Upper lobe of right lung (tissue), 1 donor: ENCODE data around the gene ADISSP. TPM values are rescaled to one million over a fixed set of nuclear protein-coding genes. Genes with fewer than 3 reads are reported as not detected.

Experiments
- ATAC-seq: fragments of 200-7000 bp; cut with Tn5 transposase; one replicate; pipeline ENCODE4 v1.9.1; 2020; ENCODE audit warnings: mild to moderate bottlenecking, moderate library complexity
- DNase-seq: peaks from one replicate; pipeline ENCODE4 v3.0.0-alpha.2; 2020
- H3K27ac ChIP-seq: fragments of 200-600 bp; one replicate; pipeline ENCODE4 v1.8.0; 2022
- H3K27me3 ChIP-seq: fragments of 200-600 bp; one replicate; pipeline ENCODE4 v1.8.0; 2022; ENCODE audit warnings: mild to moderate bottlenecking
- H3K36me3 ChIP-seq: fragments of 200-600 bp; one replicate; pipeline ENCODE4 v1.8.0; 2022
- H3K4me1 ChIP-seq: fragments of 200-600 bp; one replicate; pipeline ENCODE4 v1.8.0; 2022
- H3K4me3 ChIP-seq: fragments of 200-600 bp; one replicate; pipeline ENCODE4 v1.8.0; 2022; ENCODE audit warnings: mild to moderate bottlenecking
- H3K9me3 ChIP-seq: fragments of 200-600 bp; one replicate; pipeline ENCODE4 v1.8.0; 2022
- intact Hi-C: fragments of 100-400 bp; cut with DNase I; formaldehyde crosslinking; loops from one replicate; pipeline ENCODE4 v1.11.0; 2022
- total RNA-seq: library from RNA; stranded (reverse); fragmentation: NEBNext Ultra II Directional; extraction: Animal tissue kit (Norgen Biotek cat#: 25700); gene quantifications from one replicate; pipeline ENCODE4 v1.2.1, GENCODE V29; 2021
- TF ChIP-seq, protein P1 (sequence below): fragments of 200-600 bp; IDR thresholded peaks from one replicate; pipeline ENCODE4 v1.8.0; 2022; ENCODE audit warnings: antibody characterized with exemption
- donor health status: DM: no; HTN: yes; CAD: no; lungs with severe emphysema.

The ADISSP gene
- total RNA-seq, 1 donor from 2014 or later, result 23.3 TPM

DNA sequence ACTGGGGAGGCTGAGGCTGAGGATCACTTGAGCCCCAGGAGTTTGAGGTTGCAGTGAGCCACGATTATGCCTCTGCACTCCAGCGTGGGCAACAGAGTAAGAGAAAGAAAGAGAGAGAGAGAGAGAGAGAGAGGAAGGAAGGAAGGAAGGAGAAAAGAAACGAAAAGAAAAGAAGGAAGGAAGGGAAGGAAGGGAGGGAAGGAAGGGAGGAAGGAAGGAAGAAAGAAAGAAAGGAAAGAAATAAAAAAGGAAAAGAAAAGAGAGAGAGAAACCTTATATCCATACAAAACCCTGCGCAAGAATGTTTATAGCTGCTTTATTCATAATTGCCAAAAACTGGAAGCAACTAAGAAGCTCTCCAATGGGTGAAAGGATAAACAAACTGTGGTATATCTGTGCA lies 43.2 kb downstream of the ADISSP start:
- Histone ChIP-seq H3K36me3 (no peaks in the 10 kb centered on the region), H3K27ac (no peak overlapping the region), H3K4me3 (no peak overlapping the region), H3K9me3 (no peaks in the 10 kb centered on the region), H3K27me3 (peaks cover 5% of the 10 kb centered on the region), H3K4me1 (peaks cover 6% of the 10 kb centered on the region)
- TF ChIP-seq, protein P1, sequence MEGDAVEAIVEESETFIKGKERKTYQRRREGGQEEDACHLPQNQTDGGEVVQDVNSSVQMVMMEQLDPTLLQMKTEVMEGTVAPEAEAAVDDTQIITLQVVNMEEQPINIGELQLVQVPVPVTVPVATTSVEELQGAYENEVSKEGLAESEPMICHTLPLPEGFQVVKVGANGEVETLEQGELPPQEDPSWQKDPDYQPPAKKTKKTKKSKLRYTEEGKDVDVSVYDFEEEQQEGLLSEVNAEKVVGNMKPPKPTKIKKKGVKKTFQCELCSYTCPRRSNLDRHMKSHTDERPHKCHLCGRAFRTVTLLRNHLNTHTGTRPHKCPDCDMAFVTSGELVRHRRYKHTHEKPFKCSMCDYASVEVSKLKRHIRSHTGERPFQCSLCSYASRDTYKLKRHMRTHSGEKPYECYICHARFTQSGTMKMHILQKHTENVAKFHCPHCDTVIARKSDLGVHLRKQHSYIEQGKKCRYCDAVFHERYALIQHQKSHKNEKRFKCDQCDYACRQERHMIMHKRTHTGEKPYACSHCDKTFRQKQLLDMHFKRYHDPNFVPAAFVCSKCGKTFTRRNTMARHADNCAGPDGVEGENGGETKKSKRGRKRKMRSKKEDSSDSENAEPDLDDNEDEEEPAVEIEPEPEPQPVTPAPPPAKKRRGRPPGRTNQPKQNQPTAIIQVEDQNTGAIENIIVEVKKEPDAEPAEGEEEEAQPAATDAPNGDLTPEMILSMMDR, result no peak
- ATAC-seq, result no peak
- intact Hi-C loops, result no loop called here
- no peak for DNase-seq

DNA sequence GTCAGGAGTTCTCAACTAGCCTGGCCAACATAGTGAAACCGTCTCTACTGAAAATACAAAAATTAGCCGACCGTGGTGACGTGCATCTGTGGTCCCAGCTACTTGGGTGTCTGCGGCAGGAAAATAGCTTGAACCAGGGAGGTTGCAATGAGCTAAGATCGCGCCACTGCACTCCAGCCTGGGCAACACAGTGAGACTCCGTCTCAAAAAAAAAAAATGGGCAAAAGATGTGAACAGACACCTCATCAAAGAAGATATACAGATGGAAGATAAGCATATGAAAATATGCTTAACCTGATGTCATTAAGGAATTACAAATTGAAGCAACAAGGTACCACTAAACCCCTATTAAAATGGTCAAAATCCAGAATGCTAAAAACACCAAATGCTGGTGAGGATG lies 44.3 kb downstream of the ADISSP start:
- intact Hi-C loops, result no loop called here
- ATAC-seq (no peak), DNase-seq (peak; percentile 12)

DNA sequence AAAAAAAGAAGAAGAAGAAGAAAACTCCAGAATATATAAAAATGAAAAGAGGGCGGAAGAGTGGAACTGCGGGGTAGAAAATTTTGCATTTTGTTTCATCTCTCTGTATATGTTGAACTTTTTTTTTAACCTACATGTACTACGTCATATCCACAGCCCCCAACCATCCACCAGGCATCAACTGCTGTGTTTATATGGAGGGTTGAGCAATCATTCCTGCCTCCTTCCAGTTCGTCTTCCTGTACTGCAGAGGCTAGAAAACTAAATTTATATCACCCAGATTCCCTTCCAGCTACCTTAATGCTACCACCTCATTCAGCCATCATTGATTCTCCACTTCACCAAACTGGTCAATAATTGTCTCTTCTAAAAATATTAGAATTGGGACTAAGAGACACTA lies 45.6 kb downstream of the ADISSP start:
- TF ChIP-seq, protein P1, result no peak
- intact Hi-C loops, result no loop called here
- ATAC-seq (no peak), DNase-seq (no peak)
- no peak overlapping the region for H3K4me3 ChIP-seq
- H3K4me1 ChIP-seq, result no peaks in the 10 kb centered on the region
- no peak overlapping the region for H3K27ac ChIP-seq
- peaks cover 6% of the 10 kb centered on the region for H3K27me3 ChIP-seq
- no peaks in the 10 kb centered on the region for H3K9me3 ChIP-seq
- H3K36me3 ChIP-seq, result no peaks in the 10 kb centered on the region

More for the DNA sequence above, 44.3 kb downstream of the ADISSP start:
- no peaks in the 10 kb centered on the region for H3K36me3 ChIP-seq
- no peak overlapping the region for H3K4me3 ChIP-seq
- H3K27ac ChIP-seq, result no peak overlapping the region
- peaks cover 6% of the 10 kb centered on the region for H3K4me1 ChIP-seq
- peaks cover 6% of the 10 kb centered on the region for H3K27me3 ChIP-seq
- TF ChIP-seq, protein P1, result no peak
- no peaks in the 10 kb centered on the region for H3K9me3 ChIP-seq

DNA sequence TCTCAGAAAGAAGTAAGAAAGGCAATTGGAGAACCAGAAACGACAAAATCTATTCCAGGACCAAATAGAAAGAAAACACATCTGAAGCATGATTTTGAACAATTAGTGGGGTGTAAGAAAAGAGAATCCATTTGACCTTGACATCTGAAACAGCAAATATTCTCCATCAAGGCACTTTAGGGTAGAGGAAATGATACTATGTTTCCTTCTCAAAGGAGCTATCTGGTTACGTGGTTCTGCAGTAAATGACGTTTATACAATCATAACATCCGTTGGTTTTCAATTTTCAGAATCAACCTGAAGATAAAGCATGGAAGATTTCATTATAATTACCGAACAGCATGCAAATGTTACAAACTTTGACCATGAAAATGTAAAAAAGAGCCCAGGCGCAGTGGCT lies 46.9 kb downstream of the ADISSP start:
- Histone ChIP-seq H3K4me3 (no peak overlapping the region), H3K9me3 (no peaks in the 10 kb centered on the region), H3K27ac (no peak overlapping the region), H3K36me3 (no peaks in the 10 kb centered on the region), H3K4me1 (no peaks in the 10 kb centered on the region), H3K27me3 (peaks cover 6% of the 10 kb centered on the region)
- ATAC-seq (no peak), DNase-seq (no peak)
- intact Hi-C loops, result no loop called here
- TF ChIP-seq, protein P1, result no peak

DNA sequence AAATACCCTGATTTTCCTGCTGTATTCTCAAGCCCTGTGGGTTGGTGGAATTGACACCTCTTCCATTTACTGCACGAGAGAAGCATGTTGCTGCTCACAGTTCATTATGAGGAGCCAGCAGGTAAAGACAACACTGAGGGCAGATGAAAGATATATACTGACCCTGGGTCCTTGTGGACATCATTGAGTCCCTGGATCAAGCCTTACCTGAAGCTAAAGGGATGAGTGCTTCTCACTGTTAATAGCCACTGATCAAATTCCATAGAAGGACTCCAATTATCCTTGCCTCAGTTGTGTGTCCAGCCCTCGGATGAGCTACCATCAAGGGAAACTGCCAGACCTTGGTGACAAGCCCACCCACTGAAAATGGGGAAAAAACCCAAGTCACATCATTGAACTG lies 47.5 kb downstream of the ADISSP start:
- Histone ChIP-seq H3K27me3 (peaks cover 6% of the 10 kb centered on the region), H3K4me1 (no peaks in the 10 kb centered on the region), H3K4me3 (no peak overlapping the region), H3K27ac (no peak overlapping the region), H3K36me3 (no peaks in the 10 kb centered on the region), H3K9me3 (no peaks in the 10 kb centered on the region)
- intact Hi-C loops, result no loop called here
- DNase-seq (no peak), ATAC-seq (no peak)
- TF ChIP-seq, protein P1, result no peak

DNA sequence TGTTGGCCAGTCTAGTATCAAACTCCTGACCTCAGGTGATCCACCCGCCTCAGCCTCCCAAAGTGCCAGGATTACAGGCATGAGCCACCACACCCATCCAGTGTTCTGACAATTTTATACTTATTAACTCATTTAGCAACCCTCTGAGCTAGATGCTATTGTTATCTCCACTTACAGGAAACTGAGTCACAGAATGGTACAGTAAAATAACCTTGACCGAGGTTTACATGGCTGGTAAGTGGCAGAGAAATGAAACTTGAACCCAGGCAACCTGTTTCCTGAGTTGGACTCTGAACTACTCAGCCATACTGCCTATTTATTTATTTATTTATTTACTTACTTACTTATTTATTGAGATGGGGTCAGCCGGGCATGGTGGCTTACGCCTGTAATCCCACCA lies 48.5 kb downstream of the ADISSP start:
- intact Hi-C loops, result no loop called here
- peaks cover 6% of the 10 kb centered on the region for H3K27me3 ChIP-seq
- TF ChIP-seq, protein P1, result no peak
- H3K4me1 ChIP-seq, result peaks cover 2% of the 10 kb centered on the region
- DNase-seq, result peak; percentile 18
- H3K4me3 ChIP-seq, result no peak overlapping the region
- H3K9me3 ChIP-seq, result no peaks in the 10 kb centered on the region
- no peaks in the 10 kb centered on the region for H3K36me3 ChIP-seq
- H3K27ac ChIP-seq, result no peak overlapping the region
- no peak for ATAC-seq
